ENCODE measurements around the gene ZC3H6.

ZC3H6 gene

GRCh38 chr2:112314856-112315255 is 39.5 kb downstream of the ZC3H6 start:
- TF ChIP-seq, protein P1, sequence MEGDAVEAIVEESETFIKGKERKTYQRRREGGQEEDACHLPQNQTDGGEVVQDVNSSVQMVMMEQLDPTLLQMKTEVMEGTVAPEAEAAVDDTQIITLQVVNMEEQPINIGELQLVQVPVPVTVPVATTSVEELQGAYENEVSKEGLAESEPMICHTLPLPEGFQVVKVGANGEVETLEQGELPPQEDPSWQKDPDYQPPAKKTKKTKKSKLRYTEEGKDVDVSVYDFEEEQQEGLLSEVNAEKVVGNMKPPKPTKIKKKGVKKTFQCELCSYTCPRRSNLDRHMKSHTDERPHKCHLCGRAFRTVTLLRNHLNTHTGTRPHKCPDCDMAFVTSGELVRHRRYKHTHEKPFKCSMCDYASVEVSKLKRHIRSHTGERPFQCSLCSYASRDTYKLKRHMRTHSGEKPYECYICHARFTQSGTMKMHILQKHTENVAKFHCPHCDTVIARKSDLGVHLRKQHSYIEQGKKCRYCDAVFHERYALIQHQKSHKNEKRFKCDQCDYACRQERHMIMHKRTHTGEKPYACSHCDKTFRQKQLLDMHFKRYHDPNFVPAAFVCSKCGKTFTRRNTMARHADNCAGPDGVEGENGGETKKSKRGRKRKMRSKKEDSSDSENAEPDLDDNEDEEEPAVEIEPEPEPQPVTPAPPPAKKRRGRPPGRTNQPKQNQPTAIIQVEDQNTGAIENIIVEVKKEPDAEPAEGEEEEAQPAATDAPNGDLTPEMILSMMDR (IDR thresholded peaks at IDR 0.05; ENCODE audit: control insufficient read depth, insufficient read depth, low read depth, low read length, missing control alignments): no peak

GRCh38 chr2:112317303-112318158 is 42.1 kb downstream of the ZC3H6 start:
- no peak for DNase-seq (ENCODE audit: low read depth)
- TF ChIP-seq, protein P1 (IDR thresholded peaks at IDR 0.05; ENCODE audit: control insufficient read depth, insufficient read depth, low read depth, low read length, missing control alignments): no peak
- H3K4me3 ChIP-seq (ENCODE audit: control insufficient read depth, low read depth, low read length): no peak overlapping the region

More at GRCh38 chr2:112314856-112315255, 39.5 kb downstream of the ZC3H6 start:
- no peak for DNase-seq (ENCODE audit: low read depth)
- H3K4me3 ChIP-seq (ENCODE audit: control insufficient read depth, low read depth, low read length): no peak overlapping the region

DNA sequence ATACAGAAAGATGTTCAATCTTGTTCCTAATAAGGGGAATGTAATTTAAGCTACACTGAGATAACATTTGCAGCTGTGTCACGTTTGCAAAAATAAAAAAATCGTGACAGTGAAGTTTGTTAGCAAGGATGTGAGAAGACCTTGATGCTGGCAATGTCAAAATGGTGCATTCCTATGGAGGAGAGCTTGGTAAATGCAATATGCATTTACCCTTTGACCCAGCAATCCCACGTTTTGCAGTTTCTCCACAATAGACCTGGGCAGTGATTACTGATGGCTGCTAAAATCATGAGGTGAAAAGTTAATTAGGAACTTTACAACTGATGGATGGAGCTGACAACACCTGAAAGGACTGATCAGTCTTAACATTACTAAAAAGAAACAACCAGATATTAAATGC is 43.1 kb downstream of the ZC3H6 start:
- no peak for DNase-seq (ENCODE audit: low read depth)

GRCh38 chr2:112321375-112322320 is 46.3 kb downstream of the ZC3H6 start:
- no peak overlapping the region for H3K4me3 ChIP-seq (ENCODE audit: control insufficient read depth, low read depth, low read length)
- no peak for DNase-seq (ENCODE audit: low read depth)
- TF ChIP-seq, protein P1 (IDR thresholded peaks at IDR 0.05; ENCODE audit: control insufficient read depth, insufficient read depth, low read depth, low read length, missing control alignments): no peak

More for the DNA sequence above, 43.1 kb downstream of the ZC3H6 start:
- H3K4me3 ChIP-seq (ENCODE audit: control insufficient read depth, low read depth, low read length): no peak overlapping the region
- TF ChIP-seq, protein P1 (IDR thresholded peaks at IDR 0.05; ENCODE audit: control insufficient read depth, insufficient read depth, low read depth, low read length, missing control alignments): no peak

- no peak for DNase-seq (ENCODE audit: low read depth)
- no peak overlapping the region for H3K4me3 ChIP-seq (ENCODE audit: control insufficient read depth, low read depth, low read length)
- TF ChIP-seq, protein P1 (IDR thresholded peaks at IDR 0.05; ENCODE audit: control insufficient read depth, insufficient read depth, low read depth, low read length, missing control alignments): no peak
Measured at GRCh38 chr2:112322919-112323318, 47.5 kb downstream of the ZC3H6 start.

DNA sequence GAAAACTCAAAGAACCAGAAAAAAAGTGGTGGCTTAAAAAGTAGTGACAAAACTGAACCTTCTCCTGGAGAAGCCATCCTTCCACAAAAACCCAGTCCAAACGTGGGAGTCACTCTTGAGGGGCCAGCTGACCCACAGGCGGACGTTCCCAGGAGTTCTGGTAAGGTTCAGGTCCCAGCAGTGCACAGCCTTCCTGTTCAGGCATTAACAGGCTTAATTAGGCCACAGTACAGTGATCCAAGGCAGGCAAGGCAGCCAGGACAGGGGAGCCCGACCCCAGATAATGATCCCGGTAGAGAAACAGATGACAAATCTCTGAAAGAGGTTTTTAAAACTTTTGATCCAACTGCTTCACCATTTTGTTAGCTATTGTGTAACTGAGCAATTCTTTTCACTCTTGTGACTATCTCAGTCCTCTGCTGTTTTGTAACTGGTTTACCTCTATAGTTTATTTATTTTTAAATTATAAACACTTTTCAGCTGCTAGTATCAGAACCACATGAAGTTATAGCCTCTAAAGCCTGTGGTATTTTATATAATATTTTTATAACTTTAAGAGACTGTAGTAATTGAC is 56.8 kb downstream of the ZC3H6 start:
- H3K4me3 ChIP-seq (ENCODE audit: control insufficient read depth, low read depth, low read length): no peak overlapping the region
- TF ChIP-seq, protein P1 (IDR thresholded peaks at IDR 0.05; ENCODE audit: control insufficient read depth, insufficient read depth, low read depth, low read length, missing control alignments): no peak
- DNase-seq (ENCODE audit: low read depth): no peak

Measured in AG09309 (cell line).